Neural crest cell (in vitro differentiated cells): ENCODE data around the gene C6orf136. TPM values are rescaled to one million over a fixed set of nuclear protein-coding genes. Genes with fewer than 3 reads are reported as not detected.

ENCODE experiments used
- DNase-seq: peaks from one replicate; pipeline ENCODE4 v3.0.0; 2021; ENCODE audit warnings: low read depth, mixed read lengths, low spot score
- H3K27ac Mint-ChIP-seq: one replicate; pipeline ENCODE4 v1.8.0; 2021; ENCODE audit warnings: mild to moderate bottlenecking, mixed read lengths; ENCODE audit not compliant: unreplicated experiment
- H3K27me3 Mint-ChIP-seq: 2 replicates; pipeline ENCODE4 v1.8.0; 2021; ENCODE audit warnings: low read depth, mild to moderate bottlenecking, mixed read lengths
- H3K36me3 Mint-ChIP-seq: 2 replicates; pipeline ENCODE4 v1.8.0; 2021; ENCODE audit warnings: low read depth, mild to moderate bottlenecking, mixed read lengths
- H3K4me1 Mint-ChIP-seq: 2 replicates; pipeline ENCODE4 v1.8.0; 2021; ENCODE audit warnings: mixed read lengths
- H3K4me3 Mint-ChIP-seq: one replicate; pipeline ENCODE4 v1.8.0; 2021; ENCODE audit warnings: mild to moderate bottlenecking, mixed read lengths
- H3K9me3 Mint-ChIP-seq: 2 replicates; pipeline ENCODE4 v1.8.0; 2021; ENCODE audit warnings: mixed read lengths
- total RNA-seq: library from RNA; stranded (reverse); gene quantifications from 2 replicates; pipeline ENCODE4 v1.2.1, GENCODE V29; 2021
- TF ChIP-seq, protein P1 (sequence below): fragments of 200-600 bp; sonication (generic); conservative IDR thresholded peaks from 2 replicates; pipeline ENCODE4 v1.5.0; 2021; ENCODE audit warnings: antibody characterized with exemption, mild to moderate bottlenecking

The C6orf136 gene
- total RNA-seq, 1 donor from 2014 or later, result 17.4 TPM

DNA sequence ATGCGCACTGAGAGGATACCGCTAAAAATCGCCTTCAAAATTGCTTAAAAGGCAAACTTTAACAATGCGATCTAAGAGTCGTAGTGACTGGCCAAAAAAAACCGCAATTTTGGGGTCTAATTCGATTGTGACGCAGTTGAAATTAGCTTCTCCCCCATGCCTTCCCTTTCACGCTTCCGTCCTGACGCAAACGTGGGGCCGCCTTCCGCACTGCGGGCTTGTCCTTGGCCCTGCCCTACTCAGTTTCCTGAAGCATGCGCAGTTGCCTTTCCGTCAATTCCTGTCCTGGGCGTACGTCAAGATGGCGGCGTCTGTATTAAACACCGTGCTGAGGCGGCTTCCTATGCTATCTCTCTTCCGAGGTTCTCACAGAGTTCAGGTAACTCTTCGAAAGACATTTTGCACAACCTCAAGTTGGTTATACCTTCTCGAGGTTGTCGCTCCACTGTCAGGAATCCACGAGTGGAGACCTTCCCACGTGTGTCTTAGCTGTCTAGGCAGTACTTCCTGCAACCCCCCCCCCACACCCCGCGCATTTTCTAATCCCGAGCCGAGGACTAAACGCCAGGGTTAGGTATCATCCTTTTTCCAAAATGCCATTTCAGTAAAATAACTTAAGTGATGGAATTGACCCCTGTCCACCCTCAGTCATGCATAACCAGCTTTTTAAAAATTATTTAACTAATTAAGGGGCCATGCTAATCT lies 29.2 kb upstream of the C6orf136 start, which contains the start of gene MRPS18B:
TSS of gene MRPS18B (plus strand) at position 276 of the 705 bp plus-strand sequence. CDS start at position 302, 26 bp downstream.
- Mint-ChIP-seq H3K9me3 (peaks cover 2% of the 10 kb centered on the region), H3K4me1 (peaks cover 50% of the 10 kb centered on the region), H3K4me3 (peak within 1 kb of the TSS; percentile 99), H3K27ac (peak within 1 kb of the TSS; percentile 97), H3K36me3 (peaks cover 35% of the 10 kb centered on the region), H3K27me3 (peaks cover 30% of the 10 kb centered on the region)
- TF ChIP-seq, protein P1, sequence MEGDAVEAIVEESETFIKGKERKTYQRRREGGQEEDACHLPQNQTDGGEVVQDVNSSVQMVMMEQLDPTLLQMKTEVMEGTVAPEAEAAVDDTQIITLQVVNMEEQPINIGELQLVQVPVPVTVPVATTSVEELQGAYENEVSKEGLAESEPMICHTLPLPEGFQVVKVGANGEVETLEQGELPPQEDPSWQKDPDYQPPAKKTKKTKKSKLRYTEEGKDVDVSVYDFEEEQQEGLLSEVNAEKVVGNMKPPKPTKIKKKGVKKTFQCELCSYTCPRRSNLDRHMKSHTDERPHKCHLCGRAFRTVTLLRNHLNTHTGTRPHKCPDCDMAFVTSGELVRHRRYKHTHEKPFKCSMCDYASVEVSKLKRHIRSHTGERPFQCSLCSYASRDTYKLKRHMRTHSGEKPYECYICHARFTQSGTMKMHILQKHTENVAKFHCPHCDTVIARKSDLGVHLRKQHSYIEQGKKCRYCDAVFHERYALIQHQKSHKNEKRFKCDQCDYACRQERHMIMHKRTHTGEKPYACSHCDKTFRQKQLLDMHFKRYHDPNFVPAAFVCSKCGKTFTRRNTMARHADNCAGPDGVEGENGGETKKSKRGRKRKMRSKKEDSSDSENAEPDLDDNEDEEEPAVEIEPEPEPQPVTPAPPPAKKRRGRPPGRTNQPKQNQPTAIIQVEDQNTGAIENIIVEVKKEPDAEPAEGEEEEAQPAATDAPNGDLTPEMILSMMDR, result no peak
- peak; percentile 90 for DNase-seq

DNA sequence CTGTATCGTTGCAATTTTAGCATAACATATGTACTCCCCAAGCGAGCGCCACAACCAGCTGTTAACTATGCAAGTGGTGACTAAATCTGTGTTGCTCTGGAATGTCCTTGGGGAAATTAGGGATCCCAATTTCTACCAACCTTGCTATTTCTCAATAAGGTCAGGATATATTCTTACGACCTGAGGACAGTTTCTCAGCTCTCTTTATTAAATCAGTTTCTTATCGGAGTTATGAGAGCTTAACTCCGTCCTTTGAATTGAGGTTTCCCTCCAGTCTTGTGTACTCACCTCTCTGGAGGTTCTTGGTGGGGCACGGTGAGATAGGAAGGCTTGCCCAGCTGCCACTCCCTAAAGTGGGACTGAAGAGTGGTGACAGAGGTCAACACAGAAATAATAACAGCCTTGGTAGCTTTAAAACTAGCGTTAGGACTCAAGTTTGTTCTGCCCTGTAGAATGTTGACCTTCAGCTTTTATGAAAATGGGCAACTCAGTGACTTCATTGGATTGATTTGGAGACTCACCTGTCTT lies 28.6 kb upstream of the C6orf136 start:
- TF ChIP-seq, protein P1, result no peak
- Mint-ChIP-seq H3K27ac (peak overlapping the region; percentile 39), H3K9me3 (peaks cover 2% of the 10 kb centered on the region), H3K4me1 (peaks cover 44% of the 10 kb centered on the region), H3K36me3 (peaks cover 34% of the 10 kb centered on the region), H3K27me3 (peaks cover 30% of the 10 kb centered on the region), H3K4me3 (peak overlapping the region; percentile 99)
- DNase-seq, result no peak

DNA sequence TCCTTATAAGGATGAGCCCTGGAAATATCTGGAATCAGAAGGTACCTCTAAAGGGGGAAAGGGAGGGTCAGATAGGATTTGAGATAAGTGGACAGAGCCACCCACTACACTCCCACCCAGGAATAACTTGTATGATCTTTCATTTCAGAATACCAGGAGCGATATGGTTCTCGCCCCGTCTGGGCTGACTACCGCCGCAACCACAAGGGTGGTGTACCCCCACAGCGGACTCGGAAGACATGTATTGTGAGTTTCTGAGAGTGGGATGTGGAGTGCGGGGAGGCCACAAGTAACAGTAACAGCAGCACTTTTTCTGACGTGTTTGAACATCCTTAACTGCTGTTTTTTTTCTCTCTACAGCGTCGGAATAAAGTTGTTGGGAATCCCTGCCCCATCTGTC lies 27.4 kb upstream of the C6orf136 start:
- Mint-ChIP-seq H3K36me3 (peaks cover 29% of the 10 kb centered on the region), H3K27me3 (peaks cover 27% of the 10 kb centered on the region)

DNA sequence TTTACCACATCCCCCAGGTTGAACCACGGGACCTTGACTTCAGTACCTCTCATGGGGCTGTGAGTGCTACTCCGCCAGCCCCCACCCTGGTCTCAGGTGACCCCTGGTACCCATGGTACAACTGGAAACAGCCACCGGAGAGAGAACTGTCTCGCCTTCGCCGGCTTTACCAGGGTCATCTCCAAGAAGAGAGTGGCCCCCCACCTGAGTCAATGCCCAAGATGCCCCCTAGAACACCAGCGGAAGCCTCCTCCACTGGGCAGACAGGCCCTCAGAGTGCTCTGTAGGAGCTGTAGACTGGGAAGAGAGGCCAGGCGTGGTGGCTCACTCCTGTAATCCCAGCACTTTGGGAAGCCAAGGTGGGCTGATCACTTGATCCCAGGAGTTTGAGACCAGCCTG lies 21.4 kb upstream of the C6orf136 start:
- H3K4me1 Mint-ChIP-seq, result peaks cover 31% of the 10 kb centered on the region
- H3K36me3 Mint-ChIP-seq, result peaks cover 15% of the 10 kb centered on the region
- no peaks in the 10 kb centered on the region for H3K9me3 Mint-ChIP-seq
- TF ChIP-seq, protein P1, result no peak
- no peak for DNase-seq
- no peaks in the 10 kb centered on the region for H3K27me3 Mint-ChIP-seq
- no peak overlapping the region for H3K27ac Mint-ChIP-seq
- H3K4me3 Mint-ChIP-seq, result peak overlapping the region; percentile 92

More for the DNA sequence above, 27.4 kb upstream of the C6orf136 start:
- TF ChIP-seq, protein P1, result no peak
- H3K27ac Mint-ChIP-seq, result no peak overlapping the region
- H3K4me3 Mint-ChIP-seq, result peak overlapping the region; percentile 99
- H3K9me3 Mint-ChIP-seq, result peaks cover 2% of the 10 kb centered on the region
- peaks cover 34% of the 10 kb centered on the region for H3K4me1 Mint-ChIP-seq
- no peak for DNase-seq

DNA sequence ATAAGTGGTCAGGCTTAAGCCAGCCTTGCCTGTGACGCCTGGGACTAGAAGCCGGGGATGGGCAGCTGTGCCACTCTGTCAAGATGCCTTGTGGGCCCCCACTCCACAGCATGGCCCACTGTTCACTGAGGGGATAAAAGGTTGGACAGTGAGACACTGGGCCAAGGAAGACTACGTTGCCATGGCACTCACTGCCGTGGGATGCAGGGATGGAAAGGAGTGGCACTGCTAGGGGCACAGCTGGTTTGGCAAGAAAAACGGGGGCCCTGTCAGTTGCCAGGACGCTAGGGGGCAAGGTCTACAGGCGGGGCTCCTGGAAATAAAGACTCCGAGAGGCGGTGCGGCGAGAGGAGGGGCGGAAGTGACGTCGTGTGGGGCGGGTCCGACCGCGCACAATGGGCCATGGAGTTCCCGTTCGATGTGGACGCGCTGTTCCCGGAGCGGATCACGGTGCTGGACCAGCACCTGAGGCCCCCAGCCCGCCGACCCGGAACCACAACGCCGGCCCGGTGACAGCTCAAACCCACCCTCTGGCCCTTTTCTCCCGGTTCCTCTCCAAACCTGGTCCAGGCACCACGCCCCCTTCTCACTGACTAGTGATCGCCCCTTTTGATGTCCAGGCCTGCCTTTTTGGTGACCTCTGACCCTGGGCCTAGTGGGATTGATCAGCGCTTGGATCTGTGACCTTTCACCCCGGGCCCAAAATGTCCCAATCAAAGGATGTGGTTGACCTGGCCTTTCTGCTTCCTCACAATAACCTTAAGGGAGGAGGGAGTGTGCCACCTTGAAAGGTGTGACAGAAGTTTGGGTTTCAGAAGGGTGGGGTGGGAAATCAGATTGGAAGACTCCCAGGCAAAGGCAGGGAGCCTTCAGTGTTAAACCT lies 20.2 kb upstream of the C6orf136 start, which contains the start of gene ATAT1:
TSS of gene ATAT1 (plus strand) at position 391 of the 883 bp plus-strand sequence.
- H3K36me3 Mint-ChIP-seq, result peaks cover 19% of the 10 kb centered on the region
- no peaks in the 10 kb centered on the region for H3K9me3 Mint-ChIP-seq
- DNase-seq, result peak; percentile 78
- peak within 1 kb of the TSS; percentile 92 for H3K4me3 Mint-ChIP-seq
- peak within 1 kb of the TSS; percentile 99 for H3K27ac Mint-ChIP-seq
- peaks cover 31% of the 10 kb centered on the region for H3K4me1 Mint-ChIP-seq
- TF ChIP-seq, protein P1, result peak; percentile 56
- H3K27me3 Mint-ChIP-seq, result no peaks in the 10 kb centered on the region
